Limb (tissue), 2 donors: ENCODE data around the gene APOBEC3F.

ENCODE experiments used
- DNase-seq, 2 donors: peaks; one replicate each; pipeline ENCODE4 v3.0.0-alpha.2; 2016; ENCODE audit errors: extremely low spot score in 2 of 2

The APOBEC3F gene

DNA sequence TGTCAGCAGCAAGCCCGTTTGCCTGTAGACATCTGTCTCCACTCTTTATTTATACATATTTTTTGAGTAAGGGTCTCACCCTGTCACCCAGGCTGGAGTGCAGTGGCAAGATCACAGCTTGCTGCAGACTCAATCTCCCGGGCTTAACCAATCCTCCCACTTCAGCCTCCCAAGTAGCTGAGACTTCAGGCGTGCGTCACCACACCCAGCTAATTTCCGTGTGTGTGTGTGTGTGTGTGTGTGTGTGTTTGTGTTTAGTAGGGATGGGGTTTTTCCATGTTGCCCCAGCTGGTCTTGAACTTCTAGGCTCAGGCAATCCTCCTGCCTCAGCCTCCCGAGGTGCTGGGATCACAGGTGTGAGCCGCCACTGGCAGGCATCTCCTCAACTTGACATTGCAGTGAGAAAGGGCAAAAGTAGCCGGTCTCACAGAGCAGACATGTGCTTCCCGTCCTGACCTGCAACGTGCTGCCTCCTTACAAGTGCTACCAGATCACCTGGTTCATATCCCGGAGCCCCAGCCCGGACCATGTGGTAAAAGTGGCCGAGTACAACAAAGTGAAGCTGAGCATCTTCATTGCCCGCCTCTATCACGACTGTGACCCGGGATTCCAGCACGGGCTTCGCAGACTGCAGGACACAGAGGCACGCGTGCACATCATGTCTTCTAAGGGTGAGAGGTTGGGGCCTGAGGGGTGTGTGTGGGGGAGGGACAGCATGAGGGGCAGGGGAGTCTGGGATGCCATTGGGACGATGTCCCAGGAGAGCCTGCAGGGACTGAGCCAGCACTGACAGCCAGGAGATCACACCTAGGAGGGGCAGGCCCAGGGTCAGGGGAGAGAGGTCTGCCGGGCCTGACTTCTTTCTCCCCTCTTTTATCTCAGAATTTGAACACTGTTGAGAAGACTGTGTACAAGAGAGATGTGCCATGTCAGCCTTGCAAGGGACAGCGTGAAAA, 50.7 kb downstream of the APOBEC3F start:
- DNase-seq, result no peak

DNA sequence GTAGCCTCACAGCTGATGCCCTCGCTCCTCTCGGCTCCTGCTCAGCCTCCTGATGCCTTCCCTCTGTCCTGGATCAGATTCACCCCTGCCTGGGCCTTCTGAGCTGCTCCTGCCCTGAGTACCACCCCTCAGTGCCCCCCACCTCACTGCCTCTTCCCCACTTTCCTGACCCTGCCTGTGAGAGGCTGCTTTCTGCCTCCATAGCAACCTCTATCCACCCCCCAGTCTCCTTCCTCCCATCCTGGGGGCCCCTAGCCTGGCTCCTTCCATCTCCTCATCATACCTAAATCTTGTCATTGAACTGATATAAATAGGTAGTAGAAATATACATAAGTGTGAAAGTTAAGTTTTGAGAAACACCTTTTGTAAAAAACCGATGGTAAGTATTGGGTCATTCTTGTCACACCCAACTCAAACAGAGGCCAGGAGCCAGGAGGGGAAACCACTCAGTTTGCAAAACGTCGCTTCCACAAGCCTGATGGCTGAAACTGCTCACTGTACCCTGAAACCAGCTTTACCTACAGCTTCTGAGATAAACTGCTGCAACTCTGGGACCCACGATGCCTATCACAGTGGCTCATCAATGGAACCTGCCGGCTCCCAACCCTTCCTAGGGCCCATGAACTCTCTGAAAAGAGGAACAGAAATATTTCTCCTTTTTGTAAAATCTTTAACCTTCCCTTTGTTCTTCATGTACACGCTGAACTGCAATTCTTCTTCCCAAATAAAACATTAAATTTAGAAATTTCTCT, 51.6 kb downstream of the APOBEC3F start:
- no peak for DNase-seq

DNA sequence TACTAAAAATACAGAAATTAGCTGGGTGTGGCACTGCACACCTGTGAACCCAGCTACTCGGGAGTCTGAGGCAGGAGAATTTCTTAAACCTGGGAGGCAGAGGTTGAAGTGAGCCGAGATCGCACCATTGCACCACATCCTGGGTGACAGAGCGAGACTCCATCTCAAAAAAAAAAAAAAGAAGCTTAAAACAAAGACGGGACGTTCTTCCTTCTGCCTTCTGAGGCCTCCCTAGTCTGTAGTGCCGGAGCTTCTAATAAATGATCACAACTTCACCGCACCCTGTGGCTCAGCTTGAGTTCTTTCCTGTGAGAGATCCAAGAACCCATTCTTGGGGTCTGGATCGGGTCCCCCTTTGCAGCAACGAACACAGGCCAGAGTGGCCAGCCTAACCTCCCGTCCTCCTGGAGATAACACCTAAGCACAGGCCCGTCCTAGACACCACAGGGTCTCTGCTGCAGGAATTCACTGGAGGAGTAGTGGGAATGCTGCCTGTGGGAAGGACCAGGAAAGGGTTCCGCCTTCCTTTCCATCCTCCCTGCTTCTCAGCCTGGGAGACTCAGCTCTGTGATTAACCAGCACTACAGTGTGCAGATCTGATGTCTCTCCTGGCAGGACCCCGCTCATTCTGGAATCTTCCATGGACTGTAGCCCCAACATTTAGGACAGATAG, 54.2 kb downstream of the APOBEC3F start:
- no peak for DNase-seq

DNA sequence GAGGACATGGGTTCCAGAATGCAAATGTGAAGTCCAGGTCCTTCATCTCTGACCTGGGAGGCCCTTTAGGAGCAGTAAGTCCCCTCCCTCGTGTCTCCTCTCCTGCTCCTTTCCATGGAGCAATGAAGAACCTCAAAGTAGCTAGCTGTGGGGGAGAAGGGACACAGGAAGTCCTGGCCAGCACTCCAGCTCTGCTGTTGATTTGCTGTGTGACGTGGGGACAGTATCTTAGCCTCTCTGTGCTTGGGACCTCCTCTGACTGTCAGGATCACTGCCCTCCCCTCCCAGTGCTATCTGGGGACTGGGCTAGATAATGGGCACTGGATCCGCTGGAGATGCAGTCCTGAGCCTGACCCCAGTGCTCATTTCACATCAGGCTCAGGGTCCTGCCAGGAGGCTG, 55.3 kb downstream of the APOBEC3F start:
- no peak for DNase-seq

DNA sequence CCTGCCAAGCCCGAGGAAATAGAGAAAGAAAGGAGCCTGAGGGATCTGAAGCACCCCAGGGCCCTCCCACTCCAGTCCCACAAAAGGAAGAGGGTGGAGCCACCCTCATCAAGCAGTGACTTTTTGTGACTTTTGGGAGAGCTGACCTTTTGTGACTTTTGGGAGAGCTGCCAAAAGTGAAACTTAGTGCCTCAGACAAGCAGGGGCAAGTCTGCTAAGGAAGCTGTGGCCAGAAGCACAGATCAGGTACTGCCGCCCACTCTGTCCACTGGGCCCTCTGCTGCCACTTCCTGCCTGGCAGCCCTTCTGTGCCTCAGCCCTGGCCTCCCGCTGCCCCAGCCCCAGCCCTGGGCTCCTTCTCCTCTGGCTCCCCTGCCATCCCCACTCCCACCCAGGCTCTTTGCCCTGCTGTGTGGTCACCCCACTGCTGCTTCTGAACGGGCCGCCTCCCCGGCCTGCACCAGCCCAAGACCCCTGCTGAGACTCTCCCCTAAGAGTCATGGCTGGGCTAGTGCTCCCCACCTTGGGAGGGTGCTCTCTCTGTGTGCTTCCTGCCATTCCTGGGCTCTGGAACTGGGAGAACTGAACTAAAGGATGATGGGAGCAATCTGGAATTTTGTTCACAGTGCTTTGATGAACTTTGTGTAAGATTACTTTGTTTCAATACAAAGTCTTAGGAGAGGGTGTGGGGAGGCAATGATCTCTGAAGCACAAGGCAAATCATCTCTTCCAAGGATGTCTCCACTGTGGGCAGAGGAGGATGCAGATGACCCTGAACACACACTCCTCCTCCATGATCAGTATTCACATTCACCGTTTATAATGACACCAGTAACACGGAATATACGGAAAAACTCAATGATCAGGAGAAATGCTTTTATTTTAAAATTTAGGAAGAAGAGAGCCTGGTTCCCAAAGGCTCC, 56.7 kb downstream of the APOBEC3F start, which contains the start of gene APOBEC3H:
Gene APOBEC3H, plus strand, starts transcription at position 147 of the 923 bp plus-strand sequence. CDS start 3,035 bp downstream, outside the sequence.
- no peak for DNase-seq

GRCh38 chr22:39098026-39098425, 57.4 kb downstream of the APOBEC3F start:
- no peak for DNase-seq

GRCh38 chr22:39098576-39098975, 57.9 kb downstream of the APOBEC3F start:
- DNase-seq, result no peak

- DNase-seq, result no peak
Observed at GRCh38 chr22:39101226-39101625, 60.6 kb downstream of the APOBEC3F start.

- no peak for DNase-seq
Observed at GRCh38 chr22:39103431-39103830, 62.8 kb downstream of the APOBEC3F start.
